Natural killer cell (primary cell): ENCODE results near the gene COPE. TPM values are rescaled to one million over a fixed set of nuclear protein-coding genes. Genes with fewer than 3 reads are reported as not detected.
A peak's percentile ranks its signal among the peaks of the same experiment; 100 is the strongest.

Experiments used
- ATAC-seq, 3 donors: fragments of 150-1000 bp in 2 of 3; fragments of 200-7000 bp in 1 of 3; cut with Tn5 transposase; 1 replicate in 1 of 3; 2 replicates in 2 of 3; pipeline ENCODE4 v1.10.0; 2021; ENCODE audit warnings: mild to moderate bottlenecking in 2 of 3, moderate library complexity in 2 of 3
- DNase-seq, 2 donors: peaks; one replicate each; pipeline versions ENCODE4 v3.0.0 to v3.0.0-alpha.2; 2013 to 2021; ENCODE audit warnings: mixed read lengths in 1 of 2
- H3K27ac ChIP-seq: one replicate; pipeline ENCODE4 v1.5.1; 2013; ENCODE audit warnings: mild to moderate bottlenecking, low read length
- H3K27me3 ChIP-seq: one replicate; pipeline ENCODE4 v1.6.1; 2013; ENCODE audit warnings: low read length; ENCODE audit not compliant: control insufficient read depth, insufficient read depth
- H3K36me3 ChIP-seq: one replicate; pipeline ENCODE4 v1.6.1; 2013; ENCODE audit warnings: low read length; ENCODE audit not compliant: control insufficient read depth, insufficient read depth
- H3K4me1 ChIP-seq: one replicate; pipeline ENCODE4 v1.6.1; 2013; ENCODE audit warnings: low read length; ENCODE audit not compliant: control insufficient read depth, insufficient read depth
- H3K4me3 ChIP-seq: one replicate; pipeline ENCODE4 v1.5.1; 2013; ENCODE audit warnings: low read length
- H3K9me3 ChIP-seq: one replicate; pipeline ENCODE4 v1.6.1; 2013; ENCODE audit warnings: low read length; ENCODE audit not compliant: control insufficient read depth, insufficient read depth
- H3K27ac Mint-ChIP-seq, 2 donors: one replicate each; pipeline ENCODE4 v1.8.0; 2022; ENCODE audit warnings: mild to moderate bottlenecking in 2 of 2, mixed read lengths in 2 of 2, moderate library complexity in 1 of 2
- H3K27me3 Mint-ChIP-seq, 2 donors: one replicate each; pipeline ENCODE4 v1.8.0; 2022; ENCODE audit warnings: low read depth in 2 of 2, mixed read lengths in 2 of 2
- H3K36me3 Mint-ChIP-seq: one replicate; pipeline ENCODE4 v1.8.0; 2022; ENCODE audit warnings: mixed read lengths
- H3K4me1 Mint-ChIP-seq, 2 donors: one replicate each; pipeline ENCODE4 v1.8.0; 2022; ENCODE audit warnings: mixed read lengths in 2 of 2
- H3K4me3 Mint-ChIP-seq: one replicate; pipeline ENCODE4 v1.8.0; 2022; ENCODE audit warnings: mild to moderate bottlenecking, moderate library complexity, mixed read lengths
- H3K9me3 Mint-ChIP-seq, 2 donors: one replicate each; pipeline ENCODE4 v1.8.0; 2022; ENCODE audit warnings: mixed read lengths in 2 of 2
- CTCF ChIP-seq: fragments of 200-600 bp; IDR thresholded peaks from one replicate; pipeline ENCODE4 v1.8.0; 2022; ENCODE audit warnings: antibody characterized with exemption
- WGBS: methylation state at CpG from one replicate; pipeline ENCODE4 v1.1.7; 2013; ENCODE audit warnings: missing lambda C conversion rate; ENCODE audit not compliant: insufficient coverage; 5-methylcytosine and 5-hydroxymethylcytosine counted together
- intact Hi-C: fragments of 100-400 bp; cut with micrococcal nuclease; formaldehyde crosslinking; loops from one replicate; pipeline ENCODE4 v1.14.2; 2022
- total RNA-seq, 4 donors: library from RNA; stranded (reverse); fragments of 120-200 nt in 1 of 4; gene quantifications; one replicate each; pipeline versions ENCODE4 v1.2.3 to v1.2.4, GENCODE V29; 2013 to 2022

COPE gene
- total RNA-seq, 3 donors from 2014 or later (not counting 1 experiment from before 2014, with no cell fraction given): 204 to 228 (median 218) TPM

DNA sequence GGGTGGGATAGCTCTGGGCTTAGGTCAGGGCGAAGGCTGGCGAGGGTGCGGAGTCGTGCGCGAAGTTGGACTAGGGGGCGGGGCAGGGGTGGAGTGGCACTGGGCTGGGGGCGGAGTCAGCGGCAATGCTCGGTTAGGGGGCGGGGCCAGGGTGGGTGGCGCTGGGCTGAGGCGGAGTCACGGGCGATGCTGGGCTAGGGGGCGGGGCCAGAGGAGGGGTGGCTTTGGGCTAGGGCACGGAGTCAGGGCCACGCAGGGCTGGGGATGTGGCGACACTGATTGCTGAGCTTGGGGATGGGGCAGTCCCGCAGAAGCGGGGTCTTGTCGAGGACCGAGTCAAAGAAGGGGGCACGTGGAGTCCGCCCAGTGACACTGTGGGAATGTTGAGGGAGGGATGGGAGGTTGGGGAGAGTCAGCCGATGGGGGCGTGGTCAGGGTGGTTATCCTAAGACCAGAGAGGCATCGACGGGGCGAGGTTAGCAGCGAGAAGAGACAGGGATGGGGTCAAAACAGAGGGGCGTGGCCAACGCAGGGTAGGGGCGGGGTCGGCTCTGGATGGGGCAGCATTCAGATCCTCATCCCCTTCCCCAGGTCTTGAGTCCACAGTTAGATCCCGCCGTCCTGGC lies 13.1 kb upstream of the COPE start:
- WGBS: 5% methylated on average over 37 of the region's 37 CpGs
- H3K27me3 Mint-ChIP-seq: peaks cover 7 to 12% of the 10 kb centered on the region in 2 donors
- TF ChIP-seq CTCF: no peak
- no peaks in the 10 kb centered on the region for H3K9me3 Mint-ChIP-seq
- Histone ChIP-seq H3K4me1 (peaks cover 10% of the 10 kb centered on the region), H3K27me3 (peaks cover 3% of the 10 kb centered on the region), H3K9me3 (no peaks in the 10 kb centered on the region), H3K27ac (no peak overlapping the region), H3K36me3 (peaks cover 8% of the 10 kb centered on the region), H3K4me3 (no peak overlapping the region)
- H3K4me3 Mint-ChIP-seq: peak overlapping the region; percentile 63
- H3K27ac Mint-ChIP-seq: peak overlapping the region in 1 of 2 donors; percentile 38
- intact Hi-C loops: no loop called here
- peaks cover 0 to 5% of the 10 kb centered on the region in 2 donors for H3K4me1 Mint-ChIP-seq
- ATAC-seq (peak; percentile 93 to 98 (median 95)), DNase-seq (peak; percentile 64 to 90)
- no peaks in the 10 kb centered on the region for H3K36me3 Mint-ChIP-seq

GRCh38 chr19:18931316-18932162 lies 12.4 kb upstream of the COPE start:
- 81% methylated on average over 34 of the region's 34 CpGs for WGBS
- Histone ChIP-seq H3K9me3 (no peaks in the 10 kb centered on the region), H3K4me1 (peaks cover 10% of the 10 kb centered on the region), H3K4me3 (no peak overlapping the region), H3K36me3 (peaks cover 9% of the 10 kb centered on the region), H3K27ac (no peak overlapping the region), H3K27me3 (peaks cover 3% of the 10 kb centered on the region)
- no peak for ATAC-seq
- no peaks in the 10 kb centered on the region for H3K9me3 Mint-ChIP-seq
- no peak for TF ChIP-seq CTCF
- peaks cover 7 to 12% of the 10 kb centered on the region in 2 donors for H3K27me3 Mint-ChIP-seq
- H3K27ac Mint-ChIP-seq: no peak overlapping the region
- H3K4me3 Mint-ChIP-seq: no peak overlapping the region
- peak in 1 of 2 donors; percentile 4 for DNase-seq
- H3K4me1 Mint-ChIP-seq: peaks cover 0 to 5% of the 10 kb centered on the region in 2 donors
- no peaks in the 10 kb centered on the region for H3K36me3 Mint-ChIP-seq
- intact Hi-C loops: no loop called here

DNA sequence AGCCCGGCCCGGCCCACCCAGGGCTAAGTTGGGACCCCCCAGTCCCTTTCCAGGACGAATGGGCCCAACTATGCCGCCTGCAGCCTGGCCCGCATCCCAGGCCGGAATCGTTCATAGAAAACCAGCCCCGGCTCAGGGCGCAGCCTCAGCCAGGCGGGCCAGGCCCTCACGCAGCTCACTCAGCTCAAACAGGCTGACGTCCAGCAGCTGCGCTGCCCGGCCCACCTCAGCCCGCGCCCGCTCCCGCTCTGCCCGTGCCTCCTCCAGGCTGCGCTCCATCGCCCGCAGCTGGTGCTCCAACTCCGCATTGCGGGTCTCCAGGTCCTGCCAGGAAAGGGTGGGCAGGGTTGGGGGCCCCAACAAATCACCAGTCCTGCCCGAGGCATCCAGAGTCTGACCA lies 10.1 kb upstream of the COPE start:
- WGBS: 95% methylated on average over 25 of the region's 25 CpGs

More for the DNA sequence above, 10.1 kb upstream of the COPE start:
- peaks cover 25% of the 10 kb centered on the region for H3K36me3 ChIP-seq
- H3K4me3 Mint-ChIP-seq: no peak overlapping the region
- DNase-seq: no peak
- no peaks in the 10 kb centered on the region for H3K36me3 Mint-ChIP-seq
- H3K27ac ChIP-seq: no peak overlapping the region
- no peak overlapping the region for H3K4me3 ChIP-seq
- peaks cover 6 to 9% of the 10 kb centered on the region in 2 donors for H3K27me3 Mint-ChIP-seq
- no peak for TF ChIP-seq CTCF
- no peak for ATAC-seq
- H3K4me1 ChIP-seq: peaks cover 10% of the 10 kb centered on the region
- H3K4me1 Mint-ChIP-seq: peaks cover 0 to 5% of the 10 kb centered on the region in 2 donors
- H3K27me3 ChIP-seq: peaks cover 3% of the 10 kb centered on the region
- intact Hi-C loops: no loop called here
- no peak overlapping the region for H3K27ac Mint-ChIP-seq
- no peaks in the 10 kb centered on the region for H3K9me3 Mint-ChIP-seq
- H3K9me3 ChIP-seq: no peaks in the 10 kb centered on the region
